Pancreas (tissue), 10 donors: ENCODE data around the gene BICD1. TPM values are rescaled to one million over a fixed set of nuclear protein-coding genes. Genes with fewer than 3 reads are reported as not detected.
A peak's percentile ranks its signal among the peaks of the same experiment; 100 is the strongest.

ENCODE experiments used
- ATAC-seq, 4 donors: fragments of 200-7000 bp; cut with Tn5 transposase; one replicate each; pipeline versions ENCODE4 v1.8.0 to v1.9.1; 2020; ENCODE audit warnings: mild to moderate bottlenecking in 4 of 4, moderate library complexity in 4 of 4
- DNase-seq, 6 donors: peaks; one replicate each; pipeline ENCODE4 v3.0.0-alpha.2; 2020
- FAIRE-seq: peaks from 2 replicates; lab custom pipeline; 2012; peaks lifted over from hg19 to GRCh38; lab: Jason Lieb, UNC
- H3K27ac ChIP-seq, 4 donors: fragments of 200-600 bp; sonication (generic); 1 replicate in 3 of 4; 2 replicates in 1 of 4; pipeline versions ENCODE4 v1.5.0 to v1.8.0; 2020
- H3K27me3 ChIP-seq, 4 donors: fragments of 200-600 bp; one replicate each; pipeline ENCODE4 v1.8.0; 2021
- H3K36me3 ChIP-seq, 3 donors: fragments of 200-600 bp; sonication (generic) in 1 of 3; one replicate each; pipeline versions ENCODE4 v1.5.0 to v1.8.0; 2020 to 2021
- H3K4me1 ChIP-seq, 3 donors: fragments of 200-600 bp; one replicate each; pipeline ENCODE4 v1.8.0; 2021
- H3K4me3 ChIP-seq, 4 donors: fragments of 200-600 bp; sonication (generic) in 2 of 4; one replicate each; pipeline versions ENCODE4 v1.5.0 to v1.8.0; 2020 to 2021
- H3K9me3 ChIP-seq, 4 donors: fragments of 200-600 bp; one replicate each; pipeline ENCODE4 v1.8.0; 2021
- CTCF ChIP-seq, 4 donors: fragments of 200-600 bp; sonication (generic) in 3 of 4; IDR thresholded peaks; one replicate each; pipeline versions ENCODE4 v1.5.0 to v1.8.0; 2021; ENCODE audit warnings: antibody characterized with exemption in 4 of 4
- WGBS, 2 donors: extraction: QIAGEN DNeasy Blood & Tissue Kit; methylation state at CpG; one replicate each; pipeline ENCODE4 v1.1.7; 2013; 5-methylcytosine and 5-hydroxymethylcytosine counted together
- intact Hi-C, 3 donors: fragments of 100-400 bp; cut with DNase I; formaldehyde crosslinking; loops; one replicate each; pipeline versions ENCODE4 v1.11.1 to v1.14.2; 2022
- polyA plus RNA-seq, 2 donors: library from polyadenylated mRNA; stranded (reverse); fragments of 200-250 nt; gene quantifications; one replicate each; pipeline ENCODE4 v1.2.3, GENCODE V29; 2013
- total RNA-seq, 6 donors: library from RNA; stranded (reverse); fragmentation: NEBNext Ultra II Directional in 4 of 6; extraction: Animal tissue kit (Norgen Biotek cat#: 25700) in 4 of 6; gene quantifications; one replicate each; pipeline versions ENCODE4 v1.2.1 to v1.2.4, GENCODE V29; 2021 to 2023
- donor health status: healthy with polysubstance abuse.
- donor health status: DM: no; HTN: no; CAD: no; lungs with moderate emphysema.
- donor health status: DM: no; HTN: no; CAD: no.
- donor health status: control.
- donor health status: control.
- donor health status: Bipolar disorder and iron deficiency.
- donor health status: DM: yes; HTN: yes; CAD: no.
- donor health status: DM: no; HTN: no; CAD: no.
- donor health status: DM: no; HTN: no; CAD: no.
- donor health status: DM: yes; HTN: yes; CAD: no.

The BICD1 gene
- total and polyA plus RNA-seq, 8 donors, result 2.4 to 8.1 (median 3.4) TPM

- FAIRE-seq (no peak), ATAC-seq (peak; percentile 64 to 90 (median 84)), DNase-seq (peak in 3 of 6 donors; percentile 24 to 29 (median 29))
- H3K27ac ChIP-seq, result no peak overlapping the region
- H3K36me3 ChIP-seq, result no peaks in the 10 kb centered on the region
- H3K9me3 ChIP-seq, result no peaks in the 10 kb centered on the region
- intact Hi-C loops, result no loop called here
- no peaks in the 10 kb centered on the region for H3K4me1 ChIP-seq
- no peak for TF ChIP-seq CTCF (IDR thresholded peaks at IDR 0.05)
- WGBS, 2 donors, result 33 to 38% methylated on average over 4 of the region's 4 CpGs
- no peak overlapping the region for H3K4me3 ChIP-seq
- H3K27me3 ChIP-seq, result no peaks in the 10 kb centered on the region
These were observed 189.9 kb downstream of the BICD1 start for GRCh38 chr12:32296567-32296966.

- H3K4me1 ChIP-seq, result no peaks in the 10 kb centered on the region
- intact Hi-C loops, result no loop called here
- no peaks in the 10 kb centered on the region for H3K36me3 ChIP-seq
- H3K27ac ChIP-seq, result no peak overlapping the region
- H3K27me3 ChIP-seq, result no peaks in the 10 kb centered on the region
- WGBS, 2 donors, result 75 to 76% methylated on average over 3 of the region's 3 CpGs
- DNase-seq (no peak), FAIRE-seq (no peak), ATAC-seq (no peak)
- TF ChIP-seq CTCF (IDR thresholded peaks at IDR 0.05), result no peak
- no peaks in the 10 kb centered on the region for H3K9me3 ChIP-seq
- H3K4me3 ChIP-seq, result no peak overlapping the region
These were observed 192.3 kb downstream of the BICD1 start for GRCh38 chr12:32298917-32299316.

GRCh38 chr12:32301216-32301615, 194.6 kb downstream of the BICD1 start:
- intact Hi-C loops, result loop anchor here in 1 of 3 donors (5.0 to 10.0 kb wide), 3 partner anchors 236 to 646 kb away; partner anchors contain the start of genes ETFBKMT and RESF1
- DNase-seq (no peak), FAIRE-seq (no peak), ATAC-seq (no peak)
- no peak for TF ChIP-seq CTCF (IDR thresholded peaks at IDR 0.05)
- no peak overlapping the region for H3K27ac ChIP-seq
- no peaks in the 10 kb centered on the region for H3K36me3 ChIP-seq
- no peak overlapping the region for H3K4me3 ChIP-seq
- H3K9me3 ChIP-seq, result no peaks in the 10 kb centered on the region
- no peaks in the 10 kb centered on the region for H3K27me3 ChIP-seq
- H3K4me1 ChIP-seq, result no peaks in the 10 kb centered on the region
- WGBS, 2 donors, result 90 to 95% methylated on average over 5 of the region's 5 CpGs

- Histone ChIP-seq H3K36me3 (no peaks in the 10 kb centered on the region), H3K27me3 (no peaks in the 10 kb centered on the region), H3K27ac (no peak overlapping the region), H3K4me3 (no peak overlapping the region), H3K4me1 (no peaks in the 10 kb centered on the region), H3K9me3 (no peaks in the 10 kb centered on the region)
- FAIRE-seq (no peak), ATAC-seq (peak in 3 of 4 donors; percentile 61 to 70 (median 66)), DNase-seq (peak in 1 of 6 donors; percentile 24)
- intact Hi-C loops, result loop anchor here in 1 of 3 donors (5.0 to 10.0 kb wide), 3 partner anchors 238 to 648 kb away; partner anchors contain the start of genes ETFBKMT and RESF1
- 68 to 87% methylated on average over 6 of the region's 6 CpGs for WGBS, 2 donors
- peak in 2 of 4 donors; percentile 13 to 19 for TF ChIP-seq CTCF (IDR thresholded peaks at IDR 0.05)
These were observed 195.8 kb downstream of the BICD1 start for GRCh38 chr12:32302218-32303173.
